HEK293T (cell line): ENCODE measurements around the gene NACC2.

Experiments
- CTCF ChIA-PET: fragments of 350-600 bp; formaldehyde crosslinking; extraction: SDS; loops from one replicate; lab custom pipeline; 2021; ENCODE audit warnings: antibody characterized with exemption, inconsistent platforms; lab: Yijun Ruan, JAX
- POLR2A ChIA-PET: fragments of 350-600 bp; formaldehyde crosslinking; extraction: SDS; loops from one replicate; lab custom pipeline; 2020; ENCODE audit warnings: antibody characterized with exemption, inconsistent platforms; lab: Yijun Ruan, JAX
- DNase-seq: peaks from one replicate; pipeline ENCODE4 v3.0.0; 2012; ENCODE audit warnings: mixed read lengths; ENCODE audit errors: extremely low spot score
- ARNT ChIP-seq: fragments of 450-650 bp; IDR thresholded peaks from 2 replicates; pipeline ENCODE4 v1.6.1; 2017; ENCODE audit warnings: mild to moderate bottlenecking
- BHLHE40 ChIP-seq: fragments of 450-650 bp; IDR thresholded peaks from 2 replicates; pipeline ENCODE4 v1.6.1; 2016; ENCODE audit warnings: mild to moderate bottlenecking, moderate library complexity, borderline replicate concordance
- CTBP1 ChIP-seq: fragments of 450-650 bp; IDR thresholded peaks from 2 replicates; pipeline ENCODE4 v1.6.1; 2016; ENCODE audit warnings: borderline replicate concordance
- ELF4 ChIP-seq: fragments of 450-650 bp; IDR thresholded peaks from 2 replicates; pipeline ENCODE4 v1.6.1; 2017; ENCODE audit warnings: antibody characterized with exemption
- FOXA1 ChIP-seq: fragments of 450-650 bp; IDR thresholded peaks from 2 replicates; pipeline ENCODE4 v1.6.1; 2016; ENCODE audit warnings: mild to moderate bottlenecking
- FOXK2 ChIP-seq: fragments of 450-650 bp; IDR thresholded peaks from 2 replicates; pipeline ENCODE4 v1.6.1; 2016; ENCODE audit warnings: mild to moderate bottlenecking
- FOXM1 ChIP-seq: fragments of 450-650 bp; IDR thresholded peaks from 2 replicates; pipeline ENCODE4 v1.6.1; 2017; ENCODE audit warnings: mild to moderate bottlenecking, borderline replicate concordance
- HDGF ChIP-seq: fragments of 450-650 bp; IDR thresholded peaks from 2 replicates; pipeline ENCODE4 v1.6.1; 2017; ENCODE audit warnings: antibody characterized with exemption, borderline replicate concordance
- L3MBTL2 ChIP-seq: fragments of 450-650 bp; conservative IDR thresholded peaks from 2 replicates; pipeline ENCODE4 v1.6.1; 2016; ENCODE audit warnings: mild to moderate bottlenecking
- LEF1 ChIP-seq: fragments of 450-650 bp; IDR thresholded peaks from 2 replicates; pipeline ENCODE4 v1.6.1; 2017; ENCODE audit warnings: mild to moderate bottlenecking, borderline replicate concordance
- NFRKB ChIP-seq: fragments of 450-650 bp; IDR thresholded peaks from 2 replicates; pipeline ENCODE4 v1.6.1; 2016; ENCODE audit warnings: mild to moderate bottlenecking, moderate library complexity
- PKNOX1 ChIP-seq: fragments of 450-650 bp; IDR thresholded peaks from 2 replicates; pipeline ENCODE4 v1.6.1; 2016
- SP1 ChIP-seq: fragments of 450-650 bp; IDR thresholded peaks from 2 replicates; pipeline ENCODE4 v1.6.1; 2017
- SUZ12 ChIP-seq: fragments of 450-650 bp; IDR thresholded peaks from 2 replicates; pipeline ENCODE4 v1.6.1; 2016; ENCODE audit warnings: mild to moderate bottlenecking
- TARDBP ChIP-seq: fragments of 450-650 bp; IDR thresholded peaks from 2 replicates; pipeline ENCODE4 v1.6.1; 2016
- ZNF384 ChIP-seq: fragments of 450-650 bp; IDR thresholded peaks from 2 replicates; pipeline ENCODE4 v1.6.1; 2016

Gene NACC2

GRCh38 chr9:135983208-135984071 lies 111.6 kb downstream of the NACC2 start:
- TF ChIP-seq SP1, result no peak
- peak; percentile 81 for TF ChIP-seq L3MBTL2
- no peak for DNase-seq
- CTCF ChIA-PET, result interaction anchor here (1.7 kb wide), 1 partner anchor 15 kb away, joined by 4 read pairs; no protein-coding TSS in a partner anchor
- POLR2A ChIA-PET, result interaction anchor here (0.6 to 1.3 kb wide), 2 partner anchors 10 to 135 kb away, joined by 3 read pairs; partner anchors contain the start of gene TMEM250

- DNase-seq, result no peak
- TF ChIP-seq ELF4 (no peak), CTBP1 (no peak), L3MBTL2 (no peak), HDGF (no peak), FOXM1 (no peak), SUZ12 (no peak), ARNT (no peak), PKNOX1 (no peak)
- POLR2A ChIA-PET, result interaction anchor here (1.3 kb wide), 1 partner anchor 136 kb away, joined by 3 read pairs; the partner anchor contains the start of gene TMEM250
- CTCF ChIA-PET, result interaction anchor here (1.7 kb wide), 1 partner anchor 15 kb away, joined by 4 read pairs; no protein-coding TSS in a partner anchor
Observed at GRCh38 chr9:135982499-135983207, 112.4 kb downstream of the NACC2 start.

GRCh38 chr9:135980926-135981630 lies 114.0 kb downstream of the NACC2 start:
- no peak for DNase-seq
- CTCF ChIA-PET, result no interaction called here
- TF ChIP-seq FOXM1 (no peak), SP1 (no peak), SUZ12 (no peak), ZNF384 (no peak), HDGF (no peak)
- POLR2A ChIA-PET, result interaction anchor here (0.5 kb wide), 1 partner anchor 139 kb away, joined by 3 read pairs; no protein-coding TSS in a partner anchor

GRCh38 chr9:135979547-135980166 lies 115.4 kb downstream of the NACC2 start:
- no peak for DNase-seq
- ChIA-PET CTCF (no interaction called here), POLR2A (no interaction called here)
- TF ChIP-seq PKNOX1 (no peak), SUZ12 (no peak), BHLHE40 (no peak), L3MBTL2 (no peak), TARDBP (no peak), FOXA1 (no peak), ELF4 (no peak), NFRKB (no peak), FOXK2 (no peak), FOXM1 (no peak), HDGF (no peak)

GRCh38 chr9:135978642-135979546 lies 116.2 kb downstream of the NACC2 start:
- POLR2A ChIA-PET, result no interaction called here
- CTCF ChIA-PET, result no interaction called here
- TF ChIP-seq FOXA1 (no peak), LEF1 (no peak), FOXK2 (no peak), ZNF384 (no peak), BHLHE40 (no peak), SUZ12 (no peak), FOXM1 (no peak), CTBP1 (no peak), PKNOX1 (no peak), NFRKB (no peak), TARDBP (no peak), ELF4 (no peak), HDGF (no peak), ARNT (no peak)
- DNase-seq, result no peak
